Fibroblast of villous mesenchyme (primary cell): ENCODE results near the gene NF1. TPM values are rescaled to one million over a fixed set of nuclear protein-coding genes. Genes with fewer than 3 reads are reported as not detected.
A peak's percentile ranks its signal among the peaks of the same experiment; 100 is the strongest.
"Not testable (repeated sequence)": the region's sequence is repeated elsewhere in the genome, so short reads cannot be mapped to it uniquely, and the experiment has no call there.

Experiments used
- DNase-seq: peaks from one replicate; pipeline ENCODE4 v3.0.0-alpha.2; 2010; ENCODE audit warnings: low read depth
- H3K4me3 ChIP-seq: 2 replicates; pipeline ENCODE4 v1.5.1; 2011; ENCODE audit warnings: low read depth, mild to moderate bottlenecking, low read length
- CTCF ChIP-seq: IDR thresholded peaks from 2 replicates; pipeline ENCODE4 v1.5.1; 2012; ENCODE audit warnings: low read depth, mild to moderate bottlenecking, low read length; ENCODE audit not compliant: insufficient read depth
- total RNA-seq: library from RNA; depleted of rRNA; stranded (reverse); fragments of >200 nt; gene quantifications from 2 replicates; pipeline ENCODE4 v1.2.3, GENCODE V29; 2012

The NF1 gene
- total RNA-seq, 1 donor, result 82.5 TPM

- no peak for TF ChIP-seq CTCF
- H3K4me3 ChIP-seq, result no peak overlapping the region
- peak; percentile 20 for DNase-seq
Observed at GRCh38 chr17:31074772-31075555, 19.8 kb upstream of the NF1 start.

GRCh38 chr17:31078290-31078689 lies 16.5 kb upstream of the NF1 start:
- no peak overlapping the region for H3K4me3 ChIP-seq
- no peak for TF ChIP-seq CTCF
- no peak for DNase-seq

GRCh38 chr17:31079731-31080130 lies 15.0 kb upstream of the NF1 start:
- TF ChIP-seq CTCF, result no peak
- H3K4me3 ChIP-seq, result no peak overlapping the region
- no peak for DNase-seq

GRCh38 chr17:31085563-31085962 lies 9.2 kb upstream of the NF1 start:
- TF ChIP-seq CTCF, result no peak
- DNase-seq, result peak; percentile 69
- no peak overlapping the region for H3K4me3 ChIP-seq

GRCh38 chr17:31089471-31089870 lies 5.3 kb upstream of the NF1 start:
- H3K4me3 ChIP-seq, result no peak overlapping the region
- no peak for TF ChIP-seq CTCF
- DNase-seq, result no peak

GRCh38 chr17:31090650-31091049 lies 4.1 kb upstream of the NF1 start:
- not testable (repeated sequence) for H3K4me3 ChIP-seq, DNase-seq

GRCh38 chr17:31092475-31093064 lies 2.2 kb upstream of the NF1 start:
- no peak for DNase-seq
- TF ChIP-seq CTCF, result no peak
- no peak overlapping the region for H3K4me3 ChIP-seq
